Activated gamma-delta T cell treated with anti-CD3 and anti-CD28 coated beads, Interleukin-2, amount 50 U/mL, for 16 hours (primary cell): ENCODE measurements around the gene CAB39.

Source experiments
- DNase-seq: peaks from one replicate; pipeline ENCODE4 v3.0.0-alpha.2; 2020; ENCODE audit warnings: low read depth

Gene CAB39

GRCh38 chr2:230757476-230757875 lies 44.8 kb downstream of the CAB39 start:
- no peak for DNase-seq

- no peak for DNase-seq
These were observed 46.2 kb downstream of the CAB39 start for GRCh38 chr2:230758566-230759480.

- DNase-seq = no peak
These were observed 47.0 kb downstream of the CAB39 start for GRCh38 chr2:230759481-230760167.

- DNase-seq = no peak
These were observed 49.1 kb downstream of the CAB39 start for GRCh38 chr2:230761704-230762103.

GRCh38 chr2:230762317-230762896 lies 49.8 kb downstream of the CAB39 start:
- no peak for DNase-seq

GRCh38 chr2:230764346-230764745 lies 51.7 kb downstream of the CAB39 start:
- no peak for DNase-seq

GRCh38 chr2:230765611-230766300 lies 53.1 kb downstream of the CAB39 start:
- no peak for DNase-seq

GRCh38 chr2:230767862-230768388 lies 55.3 kb downstream of the CAB39 start:
- no peak for DNase-seq

- DNase-seq = no peak
These were observed 58.2 kb downstream of the CAB39 start for GRCh38 chr2:230770804-230771203.

GRCh38 chr2:230772156-230772555 lies 59.5 kb downstream of the CAB39 start:
- no peak for DNase-seq

GRCh38 chr2:230773039-230773773 lies 60.6 kb downstream of the CAB39 start:
- DNase-seq = no peak

- DNase-seq = no peak
These were observed 61.8 kb downstream of the CAB39 start for GRCh38 chr2:230774348-230774951.

GRCh38 chr2:230775737-230776136 lies 63.1 kb downstream of the CAB39 start:
- DNase-seq = no peak

- DNase-seq = no peak
These were observed 65.1 kb downstream of the CAB39 start for GRCh38 chr2:230777721-230778120.

GRCh38 chr2:230778350-230779063 lies 65.9 kb downstream of the CAB39 start:
- DNase-seq = no peak

- no peak for DNase-seq
These were observed 66.5 kb downstream of the CAB39 start for GRCh38 chr2:230779126-230779525.

GRCh38 chr2:230779607-230780006 lies 67.0 kb downstream of the CAB39 start:
- no peak for DNase-seq

GRCh38 chr2:230781130-230781797 lies 68.6 kb downstream of the CAB39 start:
- DNase-seq = peak; percentile 31

- no peak for DNase-seq
These were observed 70.5 kb downstream of the CAB39 start for GRCh38 chr2:230783101-230783500.

- no peak for DNase-seq
These were observed 72.2 kb downstream of the CAB39 start for GRCh38 chr2:230784795-230785194.
